HG03135 (cell line): ENCODE data around the gene TMEM50B.
"Not testable (repeated sequence)": the region's sequence is repeated elsewhere in the genome, so short reads cannot be mapped to it uniquely, and the experiment has no call there.

Experiments
- ATAC-seq: cut with Tn5 transposase; IDR thresholded peaks from one replicate; pipeline ENCODE4 v1.9.1; 2021; ENCODE audit warnings: mild to moderate bottlenecking, moderate library complexity; ENCODE audit not compliant: unreplicated experiment

TMEM50B gene

GRCh38 chr21:33479679-33480480, at the start of gene TMEM50B:
Gene TMEM50B, minus strand, starts transcription at chr21:33479974. Its CDS starts 11,089 bp downstream, at chr21:33468885.
- peak; percentile 83 for ATAC-seq

- ATAC-seq = no peak
Measured at GRCh38 chr21:33522953-33523349, 43.2 kb upstream of the TMEM50B start.

- ATAC-seq = no peak
Measured at GRCh38 chr21:33522297-33522952, 42.7 kb upstream of the TMEM50B start.

GRCh38 chr21:33518899-33519298, 39.1 kb upstream of the TMEM50B start:
- ATAC-seq = no peak

GRCh38 chr21:33514229-33514628, 34.5 kb upstream of the TMEM50B start:
- ATAC-seq = no peak

GRCh38 chr21:33512481-33512880, 32.7 kb upstream of the TMEM50B start:
- no peak for ATAC-seq

GRCh38 chr21:33511639-33512038, 31.9 kb upstream of the TMEM50B start:
- ATAC-seq = no peak

GRCh38 chr21:33510826-33511225, 31.1 kb upstream of the TMEM50B start:
- no peak for ATAC-seq

GRCh38 chr21:33507003-33507402, 27.2 kb upstream of the TMEM50B start:
- not testable (repeated sequence) for ATAC-seq

GRCh38 chr21:33505833-33506232, 26.1 kb upstream of the TMEM50B start:
- ATAC-seq = no peak

GRCh38 chr21:33496345-33496744, 16.6 kb upstream of the TMEM50B start:
- no peak for ATAC-seq

- ATAC-seq = no peak
Measured at GRCh38 chr21:33495743-33496142, 16.0 kb upstream of the TMEM50B start.

GRCh38 chr21:33493756-33494155, 14.0 kb upstream of the TMEM50B start:
- no peak for ATAC-seq

- no peak for ATAC-seq
Measured at GRCh38 chr21:33492571-33492970, 12.8 kb upstream of the TMEM50B start.

- ATAC-seq = peak; percentile 97
Measured at GRCh38 chr21:33491373-33492102, 11.8 kb upstream of the TMEM50B start, which contains the start of gene DNAJC28. Gene DNAJC28, minus strand, starts transcription at chr21:33491716. Its CDS starts 2,323 bp downstream, at chr21:33489393.

- ATAC-seq = no peak
Measured at GRCh38 chr21:33490991-33491372, 11.2 kb upstream of the TMEM50B start.

- ATAC-seq = no peak
Measured at GRCh38 chr21:33488936-33489335, 9.2 kb upstream of the TMEM50B start.

- no peak for ATAC-seq
Measured at GRCh38 chr21:33487996-33488395, 8.2 kb upstream of the TMEM50B start.

GRCh38 chr21:33481314-33481943, 1.7 kb upstream of the TMEM50B start:
- ATAC-seq = no peak

- no peak for ATAC-seq
Measured at GRCh38 chr21:33480481-33481103, 818 bp upstream of the TMEM50B start.
